ENCODE results near the gene STRN.
"Not testable (repeated sequence)": the region's sequence is repeated elsewhere in the genome, so short reads cannot be mapped to it uniquely, and the experiment has no call there.

The STRN gene

GRCh38 chr2:36902385-36903120 lies 63.8 kb downstream of the STRN start:
- DNase-seq (ENCODE audit: low read depth) = no peak
- no peak for TF ChIP-seq CTCF (conservative IDR thresholded peaks at IDR 0.05; ENCODE audit: low read depth, low read length)
- H3K4me3 ChIP-seq (ENCODE audit: low read depth, low read length) = no peak overlapping the region

- no peak for DNase-seq (ENCODE audit: low read depth)
- no peak for TF ChIP-seq CTCF (conservative IDR thresholded peaks at IDR 0.05; ENCODE audit: low read depth, low read length)
Measured at GRCh38 chr2:36892805-36893204, 73.5 kb downstream of the STRN start.

GRCh38 chr2:36889795-36890194 lies 76.5 kb downstream of the STRN start:
- TF ChIP-seq CTCF (conservative IDR thresholded peaks at IDR 0.05; ENCODE audit: low read depth, low read length) = no peak

More at GRCh38 chr2:36892805-36893204, 73.5 kb downstream of the STRN start:
- no peak overlapping the region for H3K4me3 ChIP-seq (ENCODE audit: low read depth, low read length)

GRCh38 chr2:36887095-36887494 lies 79.2 kb downstream of the STRN start:
- H3K4me3 ChIP-seq (ENCODE audit: low read depth, low read length); DNase-seq (ENCODE audit: low read depth): not testable (repeated sequence)

More at GRCh38 chr2:36889795-36890194, 76.5 kb downstream of the STRN start:
- H3K4me3 ChIP-seq (ENCODE audit: low read depth, low read length) = peak overlapping the region; percentile 37
- DNase-seq (ENCODE audit: low read depth) = peak; percentile 94

- TF ChIP-seq CTCF (conservative IDR thresholded peaks at IDR 0.05; ENCODE audit: low read depth, low read length) = no peak
- no peak for DNase-seq (ENCODE audit: low read depth)
- H3K4me3 ChIP-seq (ENCODE audit: low read depth, low read length) = no peak overlapping the region
Measured at GRCh38 chr2:36886664-36887063, 79.7 kb downstream of the STRN start.

- no peak for DNase-seq (ENCODE audit: low read depth)
- H3K4me3 ChIP-seq (ENCODE audit: low read depth, low read length) = no peak overlapping the region
- TF ChIP-seq CTCF (conservative IDR thresholded peaks at IDR 0.05; ENCODE audit: low read depth, low read length) = no peak
Measured at GRCh38 chr2:36885605-36886004, 80.7 kb downstream of the STRN start.

GRCh38 chr2:36882532-36882931 lies 83.8 kb downstream of the STRN start:
- TF ChIP-seq CTCF (conservative IDR thresholded peaks at IDR 0.05; ENCODE audit: low read depth, low read length) = no peak

More at GRCh38 chr2:36882532-36882931, 83.8 kb downstream of the STRN start:
- no peak overlapping the region for H3K4me3 ChIP-seq (ENCODE audit: low read depth, low read length)
- DNase-seq (ENCODE audit: low read depth) = no peak

Measured in choroid plexus epithelial cell (primary cell).